SK-N-SH treated with all-trans-retinoic acid at 6 μM for 48 hours (cell line): Measurements from ENCODE around the gene COX19.

Experiments
- ARNTL ChIP-seq: fragments of 450-650 bp; formaldehyde crosslinking; IDR thresholded peaks from 2 replicates; pipeline ENCODE4 v1.5.0; 2020; ENCODE audit warnings: low read depth, mild to moderate bottlenecking, moderate library complexity, borderline replicate concordance
- BACH2 ChIP-seq: fragments of 250-450 bp; sonication (Bioruptor Pico); IDR thresholded peaks from 2 replicates; pipeline ENCODE4 v1.9.0; 2021; ENCODE audit warnings: mild to moderate bottlenecking, borderline replicate concordance
- ESRRG ChIP-seq: fragments of 250-450 bp; sonication (Bioruptor Pico); IDR thresholded peaks from 2 replicates; pipeline ENCODE4 v1.6.1; 2021; ENCODE audit warnings: mild to moderate bottlenecking
- GLIS3 ChIP-seq: fragments of 250-450 bp; sonication (Bioruptor Pico); IDR thresholded peaks from 2 replicates; pipeline ENCODE4 v1.5.0; 2020; ENCODE audit warnings: mild to moderate bottlenecking, moderate library complexity
- ISL1 ChIP-seq: fragments of 250-450 bp; sonication (Bioruptor Pico); IDR thresholded peaks from 2 replicates; pipeline ENCODE4 v2.1.2; 2022; ENCODE audit warnings: mild to moderate bottlenecking, moderate library complexity
- OSR1 ChIP-seq: fragments of 250-450 bp; sonication (Bioruptor Pico); IDR thresholded peaks from 2 replicates; pipeline ENCODE4 v1.8.0; 2022; ENCODE audit warnings: moderate library complexity, mild to moderate bottlenecking, inconsistent platforms
- POU6F1 ChIP-seq: fragments of 250-450 bp; sonication (Bioruptor Pico); IDR thresholded peaks from 2 replicates; pipeline ENCODE4 v1.8.0; 2021; ENCODE audit warnings: low read depth, mild to moderate bottlenecking, moderate library complexity, borderline replicate concordance
- TOX ChIP-seq: fragments of 250-450 bp; sonication (Bioruptor Pico); IDR thresholded peaks from 2 replicates; pipeline ENCODE4 v1.8.0; 2021; ENCODE audit warnings: mild to moderate bottlenecking, moderate library complexity, borderline replicate concordance
- ZFP3 ChIP-seq: fragments of 250-450 bp; sonication (Bioruptor Pico); IDR thresholded peaks from 2 replicates; pipeline ENCODE4 v1.5.0; 2020; ENCODE audit warnings: mild to moderate bottlenecking, moderate library complexity
- ZNF565 ChIP-seq: fragments of 450-650 bp; formaldehyde crosslinking; conservative IDR thresholded peaks from 2 replicates; pipeline ENCODE4 v1.5.0; 2020; ENCODE audit warnings: low read depth, mild to moderate bottlenecking, moderate library complexity
- ZNF70 ChIP-seq: fragments of 450-650 bp; formaldehyde crosslinking; IDR thresholded peaks from 2 replicates; pipeline ENCODE4 v1.5.0; 2020; ENCODE audit warnings: mild to moderate bottlenecking, moderate library complexity
- ZNF8 ChIP-seq: fragments of 450-650 bp; formaldehyde crosslinking; IDR thresholded peaks from 2 replicates; pipeline ENCODE4 v1.5.0; 2020; ENCODE audit warnings: mild to moderate bottlenecking, moderate library complexity

GRCh38 chr7:976901-977325 lies 1.6 kb upstream of the COX19 start:
- no peak for TF ChIP-seq OSR1 (CRISPR knock-in tag)
- no peak for TF ChIP-seq ARNTL (CRISPR knock-in tag)
- TF ChIP-seq POU6F1 (CRISPR knock-in tag): no peak
- no peak for TF ChIP-seq BACH2 (CRISPR knock-in tag)
- TF ChIP-seq ZNF8 (CRISPR knock-in tag): no peak
- no peak for TF ChIP-seq ZFP3 (CRISPR knock-in tag)
- no peak for TF ChIP-seq ESRRG (CRISPR knock-in tag)
- no peak for TF ChIP-seq ZNF70 (CRISPR knock-in tag)
- TF ChIP-seq ISL1 (CRISPR knock-in tag): no peak
- TF ChIP-seq TOX: no peak
- TF ChIP-seq ZNF565: no peak
- TF ChIP-seq GLIS3 (CRISPR knock-in tag): no peak
